HG03097 (cell line): ENCODE results near the gene DENND11.

Experiments
- ATAC-seq: cut with Tn5 transposase; IDR thresholded peaks from one replicate; pipeline ENCODE4 v1.9.1; 2021; ENCODE audit not compliant: unreplicated experiment, low FRiP score

The DENND11 gene

GRCh38 chr7:141686074-141686473, 15.9 kb downstream of the DENND11 start:
- ATAC-seq = no peak

- ATAC-seq = no peak
Measured at GRCh38 chr7:141685285-141686023, 16.5 kb downstream of the DENND11 start.

- no peak for ATAC-seq
Measured at GRCh38 chr7:141679014-141679413, 23.0 kb downstream of the DENND11 start.

- no peak for ATAC-seq
Measured at GRCh38 chr7:141676618-141677017, 25.3 kb downstream of the DENND11 start.

GRCh38 chr7:141675436-141676215, 26.3 kb downstream of the DENND11 start:
- ATAC-seq = no peak

- no peak for ATAC-seq
Measured at GRCh38 chr7:141674702-141675101, 27.3 kb downstream of the DENND11 start.

- no peak for ATAC-seq
Measured at GRCh38 chr7:141674171-141674671, 27.7 kb downstream of the DENND11 start.

GRCh38 chr7:141673346-141673745, 28.6 kb downstream of the DENND11 start:
- no peak for ATAC-seq

GRCh38 chr7:141671705-141672496, 30.1 kb downstream of the DENND11 start:
- ATAC-seq = no peak

- no peak for ATAC-seq
Measured at GRCh38 chr7:141668853-141669252, 33.1 kb downstream of the DENND11 start.

- no peak for ATAC-seq
Measured at GRCh38 chr7:141666071-141666470, 35.9 kb downstream of the DENND11 start.

GRCh38 chr7:141665208-141666035, 36.5 kb downstream of the DENND11 start:
- ATAC-seq = no peak

GRCh38 chr7:141664450-141664849, 37.5 kb downstream of the DENND11 start:
- no peak for ATAC-seq

GRCh38 chr7:141663081-141663849, 38.7 kb downstream of the DENND11 start:
- no peak for ATAC-seq

- ATAC-seq = no peak
Measured at GRCh38 chr7:141660259-141660658, 41.7 kb downstream of the DENND11 start.

GRCh38 chr7:141659501-141659900, 42.5 kb downstream of the DENND11 start:
- no peak for ATAC-seq

- peak; percentile 93 for ATAC-seq
Measured at GRCh38 chr7:141654551-141654950, 47.4 kb downstream of the DENND11 start.

- ATAC-seq = no peak
Measured at GRCh38 chr7:141652691-141653090, 49.3 kb downstream of the DENND11 start.
